SK-N-SH treated with all-trans-retinoic acid at 6 μM for 48 hours (cell line): ENCODE results near the gene GLOD4.
"Not testable (repeated sequence)": the region's sequence is repeated elsewhere in the genome, so short reads cannot be mapped to it uniquely, and the experiment has no call there.

ENCODE experiments used
- RARB ChIP-seq: fragments of 250-450 bp; sonication (Bioruptor Pico); IDR thresholded peaks from 2 replicates; pipeline ENCODE4 v1.8.0; 2021; ENCODE audit warnings: mild to moderate bottlenecking, moderate library complexity
- TF ChIP-seq, protein P1 (sequence below): fragments of 250-450 bp; sonication (Bioruptor Pico); IDR thresholded peaks from 2 replicates; pipeline ENCODE4 v1.5.1; 2021; ENCODE audit warnings: mild to moderate bottlenecking, moderate library complexity

DNA sequence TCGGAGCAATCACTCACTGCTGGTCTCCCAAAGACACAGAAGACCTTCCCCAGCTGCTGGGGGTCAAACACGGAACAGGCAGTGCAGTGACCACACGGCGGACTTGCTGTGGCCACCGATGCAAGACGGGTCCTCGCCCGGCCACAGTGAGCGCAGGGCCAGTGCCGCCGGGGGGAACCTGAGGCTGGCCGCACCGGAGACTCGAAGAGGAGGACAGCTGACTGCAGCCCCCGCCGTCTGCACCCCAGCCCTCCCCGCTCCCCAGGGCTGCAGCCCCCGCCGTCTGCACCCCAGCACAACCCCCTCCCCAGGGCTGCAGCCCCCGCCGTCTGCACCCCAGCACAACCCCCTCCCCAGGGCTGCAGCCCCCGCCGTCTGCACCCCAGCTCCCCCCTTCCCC, 23.8 kb upstream of the GLOD4 start:
- TF ChIP-seq, protein P1, sequence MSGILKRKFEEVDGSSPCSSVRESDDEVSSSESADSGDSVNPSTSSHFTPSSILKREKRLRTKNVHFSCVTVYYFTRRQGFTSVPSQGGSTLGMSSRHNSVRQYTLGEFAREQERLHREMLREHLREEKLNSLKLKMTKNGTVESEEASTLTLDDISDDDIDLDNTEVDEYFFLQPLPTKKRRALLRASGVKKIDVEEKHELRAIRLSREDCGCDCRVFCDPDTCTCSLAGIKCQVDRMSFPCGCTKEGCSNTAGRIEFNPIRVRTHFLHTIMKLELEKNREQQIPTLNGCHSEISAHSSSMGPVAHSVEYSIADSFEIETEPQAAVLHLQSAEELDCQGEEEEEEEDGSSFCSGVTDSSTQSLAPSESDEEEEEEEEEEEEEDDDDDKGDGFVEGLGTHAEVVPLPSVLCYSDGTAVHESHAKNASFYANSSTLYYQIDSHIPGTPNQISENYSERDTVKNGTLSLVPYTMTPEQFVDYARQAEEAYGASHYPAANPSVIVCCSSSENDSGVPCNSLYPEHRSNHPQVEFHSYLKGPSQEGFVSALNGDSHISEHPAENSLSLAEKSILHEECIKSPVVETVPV (CRISPR knock-in tag): not testable (repeated sequence)
- not testable (repeated sequence) for TF ChIP-seq RARB (CRISPR knock-in tag)
